OCI-LY7 (cell line): ENCODE measurements around the gene VAC14. TPM values are rescaled to one million over a fixed set of nuclear protein-coding genes. Genes with fewer than 3 reads are reported as not detected.

Source experiments
- BruUV-seq: library from RNA; stranded (reverse); fragments of 400-500 nt; replicated peaks from 2 replicates; lab custom pipeline; 2021; lab: Mats Ljungman, UMichigan
- CTCF ChIA-PET: fragments of 300-600 bp; sonication (Branson Sonifier 250); formaldehyde crosslinking; loops from one replicate; lab custom pipeline; 2022; ENCODE audit warnings: antibody characterized with exemption; ENCODE audit not compliant: unreplicated experiment; lab: Charles Lee
- POLR2A ChIA-PET: fragments of 300-600 bp; sonication (Branson Sonifier 250); formaldehyde crosslinking; loops from one replicate; lab custom pipeline; 2022; ENCODE audit warnings: antibody characterized with exemption; lab: Charles Lee
- DNase-seq: peaks from one replicate; pipeline ENCODE4 v3.0.0-alpha.2; 2015; ENCODE audit warnings: low spot score
- H2AFZ ChIP-seq: fragments of 200-600 bp; sonication (generic), shearing (Covaris generic); 2 replicates; pipeline ENCODE4 v1.6.1; 2014; ENCODE audit warnings: mild to moderate bottlenecking, antibody characterized with exemption, low read length, moderate library complexity
- H3K27ac ChIP-seq: fragments of 200-600 bp; sonication (generic); 2 replicates; pipeline ENCODE4 v1.5.1; 2014; ENCODE audit warnings: mixed run types, low read depth, mild to moderate bottlenecking, moderate library complexity, low read length, inconsistent platforms; ENCODE audit not compliant: poor library complexity, severe bottlenecking
- H3K36me3 ChIP-seq: fragments of 200-600 bp; sonication (generic); 2 replicates; pipeline ENCODE4 v1.6.1; 2014; ENCODE audit warnings: mild to moderate bottlenecking, antibody characterized with exemption, low read length, moderate library complexity, mixed read lengths; ENCODE audit not compliant: insufficient read depth
- H3K4me1 ChIP-seq: fragments of 200-600 bp; sonication (generic); 2 replicates; pipeline ENCODE4 v1.5.1; 2014; ENCODE audit warnings: mild to moderate bottlenecking, low read length; ENCODE audit not compliant: insufficient read depth, poor library complexity, severe bottlenecking
- H3K4me2 ChIP-seq: fragments of 200-600 bp; sonication (generic); 2 replicates; pipeline ENCODE4 v1.6.1; 2014; ENCODE audit warnings: mild to moderate bottlenecking, low read length
- H3K4me3 ChIP-seq: fragments of 200-600 bp; sonication (generic); 2 replicates; pipeline ENCODE4 v1.5.1; 2014; ENCODE audit warnings: mild to moderate bottlenecking, low read depth, low read length; ENCODE audit not compliant: poor library complexity, severe bottlenecking
- H3K79me2 ChIP-seq: fragments of 200-600 bp; sonication (generic); 2 replicates; pipeline ENCODE4 v1.6.1; 2016; ENCODE audit warnings: low read depth, mild to moderate bottlenecking, low read length, moderate library complexity, mixed read lengths; ENCODE audit not compliant: insufficient read depth
- H3K9me2 ChIP-seq: fragments of 200-600 bp; sonication (generic); 2 replicates; pipeline ENCODE4 v1.6.1; 2016; ENCODE audit warnings: mild to moderate bottlenecking, low read length, mixed read lengths; ENCODE audit not compliant: insufficient read depth
- H3K9me3 ChIP-seq: fragments of 200-600 bp; sonication (generic); 2 replicates; pipeline ENCODE4 v1.6.1; 2014; ENCODE audit warnings: mild to moderate bottlenecking, mixed run types, low read length, mixed read lengths
- H4K20me1 ChIP-seq: fragments of 200-600 bp; sonication (generic); 2 replicates; pipeline ENCODE4 v1.6.1; 2014; ENCODE audit warnings: mild to moderate bottlenecking, antibody characterized with exemption, low read length, moderate library complexity, mixed read lengths; ENCODE audit not compliant: insufficient read depth
- EZH2phosphoT487 ChIP-seq: fragments of 200-600 bp; sonication (generic); IDR thresholded peaks from 2 replicates; pipeline ENCODE4 v1.6.1; 2018; ENCODE audit warnings: low read depth, borderline replicate concordance, mild to moderate bottlenecking, mixed run types, antibody characterized with exemption, low read length, moderate library complexity, mixed read lengths
- intact Hi-C: fragments of 100-400 bp; cut with micrococcal nuclease; formaldehyde crosslinking; loops from one replicate; pipeline ENCODE4 v1.10.0; 2022; ENCODE audit not compliant: unreplicated experiment
- total RNA-seq, 2 experiments: library from RNA; depleted of rRNA in 1 of 2; stranded (reverse); fragments of >200 nt in 1 of 2; shearing (Covaris generic) in 1 of 2; gene quantifications; 2 replicates each; pipeline ENCODE4 v1.2.3, GENCODE V29; 2014 to 2022
- TF ChIP-seq, protein P1 (sequence below): fragments of 200-600 bp; sonication (generic); conservative IDR thresholded peaks from 2 replicates; pipeline ENCODE4 v1.5.1; 2014; ENCODE audit warnings: mild to moderate bottlenecking, antibody characterized with exemption, low read length, moderate library complexity, mixed read lengths

VAC14 gene
- total RNA-seq, 2 experiments from 2014 or later: 37.6 to 43.1 TPM

DNA sequence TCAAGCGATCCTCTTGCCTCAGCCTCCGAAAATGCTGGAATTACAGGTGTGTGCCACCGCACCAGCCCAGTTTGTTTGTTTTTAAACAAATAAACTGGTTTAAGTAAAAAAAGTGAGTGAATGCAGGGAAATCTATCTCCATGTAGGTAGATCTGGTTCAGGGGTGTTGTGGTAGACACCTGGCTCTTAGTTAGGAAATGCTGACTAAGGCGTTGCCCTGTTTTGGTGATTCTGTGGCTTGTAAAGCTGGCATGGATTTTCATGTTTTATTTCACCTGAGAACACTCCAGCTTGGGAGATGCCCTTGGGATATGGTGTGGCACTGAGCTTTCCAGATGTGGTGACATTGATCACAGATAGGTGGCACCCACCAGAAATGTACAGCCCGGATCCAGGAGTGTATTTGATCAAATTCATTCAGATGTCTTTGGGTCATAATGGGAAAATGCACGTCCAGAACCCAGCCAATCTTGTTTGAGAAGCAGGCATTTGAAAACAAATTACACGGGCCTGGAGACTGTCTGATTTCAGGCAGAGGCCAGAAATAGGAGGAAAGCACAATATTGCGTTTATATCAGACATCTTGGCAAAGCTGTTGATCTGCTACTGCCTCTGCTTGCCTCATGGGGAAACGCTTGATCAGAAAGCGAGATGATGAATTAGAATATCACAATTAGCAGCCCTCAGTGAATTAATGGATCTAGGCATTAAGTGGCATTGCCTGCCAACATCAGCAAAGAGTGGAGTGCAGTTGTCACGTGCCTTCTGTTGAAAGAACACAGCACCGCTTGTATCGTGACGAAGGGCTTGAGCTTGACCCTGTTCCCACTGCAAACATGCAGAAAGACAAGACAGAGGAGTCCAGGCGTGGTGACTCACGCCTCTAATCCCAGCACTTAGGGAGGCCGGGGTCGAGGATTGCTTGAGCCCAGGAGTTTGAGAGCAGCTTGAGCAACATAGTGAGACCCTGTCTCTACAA, 161.9 kb downstream of the VAC14 start:
- H2AFZ ChIP-seq: no peak overlapping the region
- no peak overlapping the region for H3K27ac ChIP-seq
- BruUV-seq: no TSS peak
- no peaks in the 10 kb centered on the region for H3K36me3 ChIP-seq
- no peak overlapping the region for H3K4me3 ChIP-seq
- intact Hi-C loops: no loop called here
- no peaks in the 10 kb centered on the region for H3K9me2 ChIP-seq
- ChIA-PET POLR2A (interaction anchor here (0.6 kb wide), 1 partner anchor 27 kb away, joined by 5 read pairs; no protein-coding TSS in a partner anchor), CTCF (no interaction called here)
- H3K79me2 ChIP-seq: no peaks in the 10 kb centered on the region
- no peak overlapping the region for H3K4me2 ChIP-seq
- H3K9me3 ChIP-seq: no peaks in the 10 kb centered on the region
- H4K20me1 ChIP-seq: no peaks in the 10 kb centered on the region
- no peak for DNase-seq
- H3K4me1 ChIP-seq: no peaks in the 10 kb centered on the region
- TF ChIP-seq EZH2phosphoT487: no peak
- TF ChIP-seq, protein P1, sequence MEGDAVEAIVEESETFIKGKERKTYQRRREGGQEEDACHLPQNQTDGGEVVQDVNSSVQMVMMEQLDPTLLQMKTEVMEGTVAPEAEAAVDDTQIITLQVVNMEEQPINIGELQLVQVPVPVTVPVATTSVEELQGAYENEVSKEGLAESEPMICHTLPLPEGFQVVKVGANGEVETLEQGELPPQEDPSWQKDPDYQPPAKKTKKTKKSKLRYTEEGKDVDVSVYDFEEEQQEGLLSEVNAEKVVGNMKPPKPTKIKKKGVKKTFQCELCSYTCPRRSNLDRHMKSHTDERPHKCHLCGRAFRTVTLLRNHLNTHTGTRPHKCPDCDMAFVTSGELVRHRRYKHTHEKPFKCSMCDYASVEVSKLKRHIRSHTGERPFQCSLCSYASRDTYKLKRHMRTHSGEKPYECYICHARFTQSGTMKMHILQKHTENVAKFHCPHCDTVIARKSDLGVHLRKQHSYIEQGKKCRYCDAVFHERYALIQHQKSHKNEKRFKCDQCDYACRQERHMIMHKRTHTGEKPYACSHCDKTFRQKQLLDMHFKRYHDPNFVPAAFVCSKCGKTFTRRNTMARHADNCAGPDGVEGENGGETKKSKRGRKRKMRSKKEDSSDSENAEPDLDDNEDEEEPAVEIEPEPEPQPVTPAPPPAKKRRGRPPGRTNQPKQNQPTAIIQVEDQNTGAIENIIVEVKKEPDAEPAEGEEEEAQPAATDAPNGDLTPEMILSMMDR: no peak

Other genes with a start within 250 kb of the VAC14 start
- gene IL34, start 154.6 kb downstream of the VAC14 start, total RNA-seq (2014; rRNA removed; shearing (Covaris generic)): not detected in 2 replicates
- gene IL34, start 154.6 kb downstream of the VAC14 start, total RNA-seq (2022): not detected in 2 replicates
- 0.05 and 0.19 TPM in 2 replicates for gene MTSS2, start 115.1 kb downstream of the VAC14 start, total RNA-seq (2014; rRNA removed; shearing (Covaris generic))
- 0.17 and 0.33 TPM in 2 replicates for gene MTSS2, start 115.1 kb downstream of the VAC14 start, total RNA-seq (2022)